ENCODE measurements around the gene SLC22A31.

SLC22A31 gene

DNA sequence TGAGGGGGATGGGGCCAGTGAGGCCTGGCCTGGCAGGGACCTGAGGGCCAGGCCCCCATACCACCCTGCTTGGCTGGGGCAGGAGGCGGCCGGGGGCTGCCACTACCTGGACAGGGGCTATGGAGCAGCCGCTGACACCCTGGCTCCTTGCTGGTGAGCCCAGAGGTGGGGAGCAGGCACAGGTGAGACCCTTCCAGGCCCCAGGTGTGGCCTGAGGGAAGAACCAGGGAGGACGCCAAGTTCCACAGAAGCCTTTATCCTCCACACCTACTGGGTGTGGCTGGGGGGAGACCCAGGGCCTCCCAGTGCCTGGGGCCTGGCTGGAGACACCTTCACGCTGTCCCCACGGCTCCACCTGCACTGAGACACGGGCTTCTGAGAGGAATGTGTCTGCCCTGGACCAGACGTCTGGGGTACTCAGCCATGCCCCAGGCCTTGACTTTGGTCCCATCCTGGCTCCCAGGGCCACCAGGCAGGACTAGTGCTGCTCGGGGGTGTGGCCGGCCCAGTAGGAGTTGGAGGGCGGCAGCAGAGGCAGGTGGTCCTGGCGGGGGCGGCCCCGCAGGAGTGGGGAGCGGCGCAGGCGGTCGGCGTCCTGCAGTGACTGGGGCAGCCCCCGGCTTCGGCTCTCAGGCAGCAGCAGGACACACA is 4.7 kb downstream of the SLC22A31 start:
- ATAC-seq: no peak

GRCh38 chr16:89194340-89195311 is 5.7 kb downstream of the SLC22A31 start:
- TF ChIP-seq RARB (CRISPR knock-in tag; IDR thresholded peaks at IDR 0.05) (no peak), ZNF70 (CRISPR knock-in tag; IDR thresholded peaks at IDR 0.05) (no peak), ARNTL (CRISPR knock-in tag; IDR thresholded peaks at IDR 0.05; ENCODE audit: borderline replicate concordance, low read depth) (no peak), PPARA (CRISPR knock-in tag; IDR thresholded peaks at IDR 0.05; ENCODE audit: borderline replicate concordance) (no peak), ZFP30 (CRISPR knock-in tag; IDR thresholded peaks at IDR 0.05) (no peak), GLIS3 (CRISPR knock-in tag; IDR thresholded peaks at IDR 0.05) (no peak), ESRRG (CRISPR knock-in tag; IDR thresholded peaks at IDR 0.05) (no peak), SNAI2 (CRISPR knock-in tag; IDR thresholded peaks at IDR 0.05) (no peak), CSDC2 (CRISPR knock-in tag; IDR thresholded peaks at IDR 0.05) (no peak), ZNF565 (CRISPR knock-in tag; conservative IDR thresholded peaks at IDR 0.05; ENCODE audit: low read depth) (no peak), OSR1 (CRISPR knock-in tag; IDR thresholded peaks at IDR 0.05) (no peak), ZNF8 (CRISPR knock-in tag; IDR thresholded peaks at IDR 0.05) (no peak), ISL1 (CRISPR knock-in tag; IDR thresholded peaks at IDR 0.05) (no peak), ZFP3 (CRISPR knock-in tag; IDR thresholded peaks at IDR 0.05) (no peak)
- TF ChIP-seq, protein P1, sequence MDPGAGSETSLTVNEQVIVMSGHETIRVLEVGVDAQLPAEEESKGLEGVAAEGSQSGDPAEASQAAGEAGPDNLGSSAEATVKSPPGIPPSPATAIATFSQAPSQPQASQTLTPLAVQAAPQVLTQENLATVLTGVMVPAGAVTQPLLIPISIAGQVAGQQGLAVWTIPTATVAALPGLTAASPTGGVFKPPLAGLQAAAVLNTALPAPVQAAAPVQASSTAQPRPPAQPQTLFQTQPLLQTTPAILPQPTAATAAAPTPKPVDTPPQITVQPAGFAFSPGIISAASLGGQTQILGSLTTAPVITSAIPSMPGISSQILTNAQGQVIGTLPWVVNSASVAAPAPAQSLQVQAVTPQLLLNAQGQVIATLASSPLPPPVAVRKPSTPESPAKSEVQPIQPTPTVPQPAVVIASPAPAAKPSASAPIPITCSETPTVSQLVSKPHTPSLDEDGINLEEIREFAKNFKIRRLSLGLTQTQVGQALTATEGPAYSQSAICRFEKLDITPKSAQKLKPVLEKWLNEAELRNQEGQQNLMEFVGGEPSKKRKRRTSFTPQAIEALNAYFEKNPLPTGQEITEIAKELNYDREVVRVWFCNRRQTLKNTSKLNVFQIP (CRISPR knock-in tag; IDR thresholded peaks at IDR 0.05; ENCODE audit: borderline replicate concordance, low read depth): no peak
- TF ChIP-seq, protein P2, sequence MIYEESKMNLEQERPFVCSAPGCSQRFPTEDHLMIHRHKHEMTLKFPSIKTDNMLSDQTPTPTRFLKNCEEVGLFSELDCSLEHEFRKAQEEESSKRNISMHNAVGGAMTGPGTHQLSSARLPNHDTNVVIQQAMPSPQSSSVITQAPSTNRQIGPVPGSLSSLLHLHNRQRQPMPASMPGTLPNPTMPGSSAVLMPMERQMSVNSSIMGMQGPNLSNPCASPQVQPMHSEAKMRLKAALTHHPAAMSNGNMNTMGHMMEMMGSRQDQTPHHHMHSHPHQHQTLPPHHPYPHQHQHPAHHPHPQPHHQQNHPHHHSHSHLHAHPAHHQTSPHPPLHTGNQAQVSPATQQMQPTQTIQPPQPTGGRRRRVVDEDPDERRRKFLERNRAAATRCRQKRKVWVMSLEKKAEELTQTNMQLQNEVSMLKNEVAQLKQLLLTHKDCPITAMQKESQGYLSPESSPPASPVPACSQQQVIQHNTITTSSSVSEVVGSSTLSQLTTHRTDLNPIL (CRISPR knock-in tag; IDR thresholded peaks at IDR 0.05; ENCODE audit: low read depth): no peak
- TF ChIP-seq, protein P3, sequence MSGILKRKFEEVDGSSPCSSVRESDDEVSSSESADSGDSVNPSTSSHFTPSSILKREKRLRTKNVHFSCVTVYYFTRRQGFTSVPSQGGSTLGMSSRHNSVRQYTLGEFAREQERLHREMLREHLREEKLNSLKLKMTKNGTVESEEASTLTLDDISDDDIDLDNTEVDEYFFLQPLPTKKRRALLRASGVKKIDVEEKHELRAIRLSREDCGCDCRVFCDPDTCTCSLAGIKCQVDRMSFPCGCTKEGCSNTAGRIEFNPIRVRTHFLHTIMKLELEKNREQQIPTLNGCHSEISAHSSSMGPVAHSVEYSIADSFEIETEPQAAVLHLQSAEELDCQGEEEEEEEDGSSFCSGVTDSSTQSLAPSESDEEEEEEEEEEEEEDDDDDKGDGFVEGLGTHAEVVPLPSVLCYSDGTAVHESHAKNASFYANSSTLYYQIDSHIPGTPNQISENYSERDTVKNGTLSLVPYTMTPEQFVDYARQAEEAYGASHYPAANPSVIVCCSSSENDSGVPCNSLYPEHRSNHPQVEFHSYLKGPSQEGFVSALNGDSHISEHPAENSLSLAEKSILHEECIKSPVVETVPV (CRISPR knock-in tag; IDR thresholded peaks at IDR 0.05): no peak
- no peak for ATAC-seq

More for the DNA sequence above, 4.7 kb downstream of the SLC22A31 start:
- TF ChIP-seq CSDC2 (CRISPR knock-in tag; IDR thresholded peaks at IDR 0.05) (no peak), ZFP30 (CRISPR knock-in tag; IDR thresholded peaks at IDR 0.05) (no peak), TOX (CRISPR knock-in tag; IDR thresholded peaks at IDR 0.05; ENCODE audit: borderline replicate concordance) (no peak), ISL1 (CRISPR knock-in tag; IDR thresholded peaks at IDR 0.05) (no peak), ZNF70 (CRISPR knock-in tag; IDR thresholded peaks at IDR 0.05) (no peak), ARNTL (CRISPR knock-in tag; IDR thresholded peaks at IDR 0.05; ENCODE audit: borderline replicate concordance, low read depth) (no peak), TCF4 (CRISPR knock-in tag; IDR thresholded peaks at IDR 0.05; ENCODE audit: borderline replicate concordance) (no peak), TSHZ2 (CRISPR knock-in tag; IDR thresholded peaks at IDR 0.05) (no peak), ZC3H10 (CRISPR knock-in tag; IDR thresholded peaks at IDR 0.05) (no peak)
- TF ChIP-seq, protein P1 (CRISPR knock-in tag; IDR thresholded peaks at IDR 0.05; ENCODE audit: borderline replicate concordance, low read depth): no peak
